Upper lobe of left lung (tissue), 4 donors: ENCODE measurements around the gene ADAMTS12.

Source experiments
- EP300 ChIP-seq, 4 donors: sonication (generic); formaldehyde crosslinking; IDR thresholded peaks; one replicate each; pipeline ENCODE4 v1.5.1; 2017; ENCODE audit warnings: antibody characterized with exemption in 4 of 4, control low read depth in 2 of 4
- POLR2A ChIP-seq, 4 donors: fragments of 450-650 bp; IDR thresholded peaks; one replicate each; pipeline ENCODE4 v1.5.1; 2016 to 2017; ENCODE audit warnings: antibody characterized with exemption in 4 of 4, mild to moderate bottlenecking in 2 of 4
- TF ChIP-seq, protein P1 (sequence below), 6 experiments: fragments of 450-650 bp in 4 of 6; fragments of 200-600 bp in 2 of 6; sonication (generic) in 2 of 6; IDR thresholded peaks; one replicate each; pipeline ENCODE4 v1.5.1; 2016 to 2019; ENCODE audit warnings: antibody characterized with exemption in 6 of 6

DNA sequence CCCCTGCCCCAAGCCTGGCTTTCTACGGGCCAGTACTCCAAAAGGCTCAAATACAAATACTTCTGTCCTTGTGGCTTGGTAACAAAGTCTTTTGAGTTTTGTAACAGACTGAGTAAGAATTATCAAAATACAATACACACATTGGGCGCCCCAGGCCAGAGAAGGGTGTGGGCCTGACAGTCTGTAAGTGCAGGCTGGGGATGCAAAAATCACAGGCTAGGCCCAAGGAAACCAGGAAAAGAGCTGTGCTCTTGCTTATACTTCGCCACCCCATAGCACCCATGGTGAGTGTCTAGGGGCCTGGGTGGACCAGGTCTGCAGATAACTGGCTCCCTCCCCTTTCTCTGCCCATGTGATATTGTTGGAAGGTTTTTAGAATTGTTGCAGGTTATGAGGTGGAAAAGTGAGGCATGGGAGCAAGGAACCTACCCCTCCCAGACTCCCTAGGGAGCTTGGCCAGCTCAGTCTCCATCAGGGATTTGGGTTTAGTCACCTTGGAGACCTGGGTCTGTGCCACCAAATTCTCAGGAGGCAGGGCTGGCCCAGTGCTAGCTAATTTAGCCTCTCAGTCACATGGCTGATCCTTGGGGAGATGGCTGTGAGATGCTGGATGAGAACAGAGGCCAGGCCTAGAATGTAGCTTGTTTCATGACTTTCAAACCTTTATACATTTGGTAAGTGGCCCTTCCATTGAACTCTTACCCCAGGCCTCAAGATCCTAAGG lies 378.2 kb downstream of the ADAMTS12 start:
- TF ChIP-seq, protein P1, sequence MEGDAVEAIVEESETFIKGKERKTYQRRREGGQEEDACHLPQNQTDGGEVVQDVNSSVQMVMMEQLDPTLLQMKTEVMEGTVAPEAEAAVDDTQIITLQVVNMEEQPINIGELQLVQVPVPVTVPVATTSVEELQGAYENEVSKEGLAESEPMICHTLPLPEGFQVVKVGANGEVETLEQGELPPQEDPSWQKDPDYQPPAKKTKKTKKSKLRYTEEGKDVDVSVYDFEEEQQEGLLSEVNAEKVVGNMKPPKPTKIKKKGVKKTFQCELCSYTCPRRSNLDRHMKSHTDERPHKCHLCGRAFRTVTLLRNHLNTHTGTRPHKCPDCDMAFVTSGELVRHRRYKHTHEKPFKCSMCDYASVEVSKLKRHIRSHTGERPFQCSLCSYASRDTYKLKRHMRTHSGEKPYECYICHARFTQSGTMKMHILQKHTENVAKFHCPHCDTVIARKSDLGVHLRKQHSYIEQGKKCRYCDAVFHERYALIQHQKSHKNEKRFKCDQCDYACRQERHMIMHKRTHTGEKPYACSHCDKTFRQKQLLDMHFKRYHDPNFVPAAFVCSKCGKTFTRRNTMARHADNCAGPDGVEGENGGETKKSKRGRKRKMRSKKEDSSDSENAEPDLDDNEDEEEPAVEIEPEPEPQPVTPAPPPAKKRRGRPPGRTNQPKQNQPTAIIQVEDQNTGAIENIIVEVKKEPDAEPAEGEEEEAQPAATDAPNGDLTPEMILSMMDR (IDR thresholded peaks at IDR 0.05) = no peak
- TF ChIP-seq POLR2A (IDR thresholded peaks at IDR 0.05) (no peak), EP300 (IDR thresholded peaks at IDR 0.05) (no peak)
